Adrenal gland (tissue), 5 donors: Measurements from ENCODE around the gene PEAK1.

Experiments
- POLR2A ChIP-seq, 2 donors: fragments of 450-650 bp; IDR thresholded peaks; one replicate each; pipeline ENCODE4 v1.6.1; 2017; ENCODE audit warnings: antibody characterized with exemption in 2 of 2, mild to moderate bottlenecking in 2 of 2, moderate library complexity in 1 of 2
- TF ChIP-seq, protein P1 (sequence below), 6 experiments: fragments of 450-650 bp in 4 of 6; fragments of 200-600 bp in 2 of 6; sonication (generic) in 1 of 6; IDR thresholded peaks; 1 replicate in 5 of 6; 2 replicates in 1 of 6; pipeline versions ENCODE4 v1.5.1 to v1.8.0; 2016 to 2021; ENCODE audit warnings: antibody characterized with exemption in 6 of 6, mild to moderate bottlenecking in 2 of 6, moderate library complexity in 1 of 6
- donor health status: DM: no; HTN: no; CAD: no.

DNA sequence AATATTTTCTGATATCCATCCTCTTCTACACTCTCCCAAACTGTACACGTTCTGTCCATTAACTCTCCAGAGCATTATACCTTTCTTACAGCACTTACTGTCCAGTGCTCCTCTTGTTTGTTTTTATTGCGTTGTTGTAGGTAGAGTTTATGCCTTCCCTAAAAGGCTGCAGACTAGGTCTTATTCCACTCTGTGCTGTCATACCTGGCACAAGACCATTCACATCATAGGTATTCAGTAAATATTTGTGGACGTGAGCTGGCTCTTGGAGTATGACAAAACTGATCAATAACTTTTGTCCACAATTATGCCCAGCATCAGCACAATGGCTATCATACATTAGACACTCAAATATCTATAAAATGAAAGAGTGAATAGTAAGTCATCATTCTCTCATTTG is 5.2 kb upstream of the PEAK1 start:
- TF ChIP-seq, protein P1, sequence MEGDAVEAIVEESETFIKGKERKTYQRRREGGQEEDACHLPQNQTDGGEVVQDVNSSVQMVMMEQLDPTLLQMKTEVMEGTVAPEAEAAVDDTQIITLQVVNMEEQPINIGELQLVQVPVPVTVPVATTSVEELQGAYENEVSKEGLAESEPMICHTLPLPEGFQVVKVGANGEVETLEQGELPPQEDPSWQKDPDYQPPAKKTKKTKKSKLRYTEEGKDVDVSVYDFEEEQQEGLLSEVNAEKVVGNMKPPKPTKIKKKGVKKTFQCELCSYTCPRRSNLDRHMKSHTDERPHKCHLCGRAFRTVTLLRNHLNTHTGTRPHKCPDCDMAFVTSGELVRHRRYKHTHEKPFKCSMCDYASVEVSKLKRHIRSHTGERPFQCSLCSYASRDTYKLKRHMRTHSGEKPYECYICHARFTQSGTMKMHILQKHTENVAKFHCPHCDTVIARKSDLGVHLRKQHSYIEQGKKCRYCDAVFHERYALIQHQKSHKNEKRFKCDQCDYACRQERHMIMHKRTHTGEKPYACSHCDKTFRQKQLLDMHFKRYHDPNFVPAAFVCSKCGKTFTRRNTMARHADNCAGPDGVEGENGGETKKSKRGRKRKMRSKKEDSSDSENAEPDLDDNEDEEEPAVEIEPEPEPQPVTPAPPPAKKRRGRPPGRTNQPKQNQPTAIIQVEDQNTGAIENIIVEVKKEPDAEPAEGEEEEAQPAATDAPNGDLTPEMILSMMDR (IDR thresholded peaks at IDR 0.05): no peak
- no peak for TF ChIP-seq POLR2A (IDR thresholded peaks at IDR 0.05)
